ENCODE results near the gene SMYD2. TPM values are rescaled to one million over a fixed set of nuclear protein-coding genes. Genes with fewer than 3 reads are reported as not detected.

Gene SMYD2
- total and polyA plus RNA-seq, 2 of the 8 experiments (the other 6 are each of a cell fraction or from before 2014, with no cell fraction given) = 3.0 to 5.2 TPM

DNA sequence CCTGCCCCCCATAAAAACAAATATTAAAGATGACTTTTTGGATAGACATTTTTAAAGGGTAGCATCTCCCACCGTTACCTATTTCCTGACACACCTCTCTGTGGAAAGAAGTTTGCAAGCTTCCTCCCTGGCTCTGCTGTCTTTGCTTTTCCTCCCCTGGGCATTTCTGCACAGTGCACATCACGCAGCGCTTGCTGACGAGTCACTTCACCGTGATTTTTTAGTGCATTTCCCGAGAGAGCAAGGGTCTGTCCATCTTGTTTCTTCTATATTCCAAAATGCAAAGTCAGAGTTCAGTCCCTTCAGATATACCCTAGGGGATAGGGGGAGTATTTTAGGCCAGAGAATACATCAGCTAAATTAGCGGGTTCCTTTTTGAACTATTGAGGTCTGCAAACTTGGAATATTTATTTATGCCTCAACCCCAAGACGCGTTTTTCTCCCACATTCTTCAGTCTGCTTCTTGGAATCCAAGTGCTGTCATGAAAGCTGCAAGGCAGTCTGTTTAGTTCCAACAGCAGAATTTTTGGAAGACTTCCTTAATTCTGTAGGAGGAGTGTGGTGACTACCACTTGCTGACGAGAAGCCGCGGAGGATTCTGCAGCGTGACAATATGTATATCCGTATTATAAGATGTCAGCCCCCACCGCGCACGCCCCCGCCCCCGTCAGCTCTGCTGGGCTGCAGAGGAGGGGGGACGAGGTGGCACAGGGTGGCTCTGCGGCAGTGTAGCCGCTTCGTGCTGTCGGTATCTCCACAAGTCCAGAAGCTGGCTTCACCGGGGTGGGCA, 22.4 kb downstream of the SMYD2 start:
- Histone ChIP-seq H4K20me1 (replicated peaks in 1 of 2; ENCODE audit: control insufficient read depth in 1 of 2, insufficient read depth in 2 of 2, low read length in 2 of 2) (no peaks in the 10 kb centered on the region), H2BK20ac (ENCODE audit: low read length) (no peak overlapping the region), H4K91ac (replicated peaks; ENCODE audit: insufficient read length, low read length) (no peak overlapping the region), H3K79me1 (ENCODE audit: low read depth, low read length) (no peaks in the 10 kb centered on the region), H3K18ac (ENCODE audit: extremely low read depth, low read length) (no peak overlapping the region), H3K27me3 (replicated peaks in 1 of 4; ENCODE audit: control insufficient read depth in 3 of 4, extremely low read depth in 1 of 4, insufficient read depth in 3 of 4, low read length in 3 of 4) (peaks cover 0 to 3% (median 0%) of the 10 kb centered on the region in 4 experiments; a peak in 1 of 7 replicates), H3K23me2 (ENCODE audit: low read depth, low read length) (no peaks in the 10 kb centered on the region), H3K9ac (replicated peaks in 1 of 4; ENCODE audit: extremely low read depth in 1 of 4, low read depth in 3 of 4, low read length in 3 of 4) (no peak overlapping the region), H4K5ac (ENCODE audit: insufficient read length, low read depth, low read length) (no peak overlapping the region), H2AK5ac (ENCODE audit: low read depth, low read length) (no peak overlapping the region), H2BK15ac (ENCODE audit: low read length) (no peak overlapping the region), H3K56ac (replicated peaks; ENCODE audit: insufficient read length, low read depth, low read length) (no peak overlapping the region), H4K8ac (ENCODE audit: extremely low read depth, insufficient read depth, low read length) (no peak overlapping the region), H3K23ac (ENCODE audit: insufficient read length) (no peak overlapping the region), H3K79me2 (ENCODE audit: control insufficient read depth in 1 of 2, insufficient read depth in 2 of 2, low read length in 2 of 2) (no peaks in the 10 kb centered on the region), H3K36me3 (ENCODE audit: control insufficient read depth in 2 of 4, insufficient read depth in 4 of 4, low read length in 3 of 4) (no peaks in the 10 kb centered on the region), H2BK12ac (ENCODE audit: low read depth, low read length) (no peak overlapping the region), H3K4me2 (ENCODE audit: insufficient read depth in 1 of 2, low read depth in 2 of 2, low read length in 2 of 2) (no peak overlapping the region), H3K9me3 (ENCODE audit: insufficient read depth in 2 of 2, low read depth in 1 of 2, low read length in 1 of 2) (no peaks in the 10 kb centered on the region), H3K4me3 (ENCODE audit: extremely low read depth in 1 of 4, insufficient read depth in 2 of 4, low read depth in 3 of 4, low read length in 4 of 4) (no peak overlapping the region), H3K4ac (replicated peaks; ENCODE audit: insufficient read length, low read depth, low read length) (no peak overlapping the region), H2BK5ac (ENCODE audit: low read depth, low read length) (no peak overlapping the region), H2AFZ (ENCODE audit: low read length) (no peak overlapping the region), H3K4me1 (replicated peaks in 1 of 4; ENCODE audit: control insufficient read depth in 3 of 4, insufficient read depth in 4 of 4, low read length in 3 of 4) (peaks cover 0 to 3% (median 1%) of the 10 kb centered on the region in 4 experiments; a peak in 4 of 7 replicates), H3K27ac (ENCODE audit: low read depth, low read length) (no peak overlapping the region), H3K14ac (ENCODE audit: insufficient read length) (no peak overlapping the region), H2BK120ac (replicated peaks; ENCODE audit: low read depth, low read length) (no peak overlapping the region)
- ChIA-PET POLR2A (ENCODE audit: partially characterized antibody) (interaction anchor here (1.1 to 1.4 kb wide), 2 partner anchors 10 to 14 kb away, joined by 3 to 5 read pairs; no protein-coding TSS in a partner anchor), CTCF (ENCODE audit: partially characterized antibody) (interaction anchor here (0.7 to 10.7 kb wide), 10 partner anchors 9 to 168 kb away, joined by 3 to 108 read pairs (median 6); no protein-coding TSS in a partner anchor)
- WGBS, 2 experiments (ENCODE audit: extremely low coverage in 1 of 2, insufficient coverage in 1 of 2, insufficient read length in 1 of 2, insufficient replicate concordance in 2 of 2, low coverage in 1 of 2, low lambda C conversion rate in 2 of 2, missing lambda C conversion rate in 1 of 2) = 88% methylated on average over 25 of the region's 25 CpGs; no CpG with 5 or more reads in 1 of the 2 experiments
- DNase-seq (ENCODE audit: low read depth in 1 of 2, low spot score in 2 of 2) (no peak), FAIRE-seq (no peak)
- TF ChIP-seq CTCF (IDR thresholded peaks at IDR 0.05; ENCODE audit: control extremely low read depth in 1 of 3, insufficient read depth in 1 of 3, low read depth in 1 of 3, low read length in 3 of 3) (no peak), TAF7 (optimal IDR thresholded peaks at IDR 0.05; ENCODE audit: borderline replicate concordance, low read depth, low read length) (no peak), NANOG (IDR thresholded peaks at IDR 0.05; ENCODE audit: insufficient read depth, low read depth, low read length, poor library complexity, severe bottlenecking) (no peak), EP300 (IDR thresholded peaks at IDR 0.05; ENCODE audit: borderline replicate concordance in 1 of 2, low read depth in 2 of 2, low read length in 2 of 2) (no peak), YY1 (IDR thresholded peaks at IDR 0.05; ENCODE audit: low read depth, low read length) (no peak), ATF3 (IDR thresholded peaks at IDR 0.05; ENCODE audit: insufficient read depth, low read depth, low read length) (no peak), HDAC6 (IDR thresholded peaks at IDR 0.05; ENCODE audit: low read depth, low read length) (no peak)
- TF ChIP-seq, protein P1, sequence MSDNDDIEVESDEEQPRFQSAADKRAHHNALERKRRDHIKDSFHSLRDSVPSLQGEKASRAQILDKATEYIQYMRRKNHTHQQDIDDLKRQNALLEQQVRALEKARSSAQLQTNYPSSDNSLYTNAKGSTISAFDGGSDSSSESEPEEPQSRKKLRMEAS (IDR thresholded peaks at IDR 0.05) = no peak

All from H1 (cell line).